ENCODE data around the gene SIRT1.

- TF ChIP-seq CTCF (IDR thresholded peaks at IDR 0.05) = no peak
- no peak for TF ChIP-seq POLR2A (IDR thresholded peaks at IDR 0.05)
Measured at GRCh38 chr10:67912331-67912946, 28.0 kb downstream of the SIRT1 start.

Measured in testis (tissue), 2 donors.